ENCODE measurements around the gene STK39.

STK39 gene

GRCh38 chr2:167955264-167955906 lies 292.0 kb downstream of the STK39 start:
- no peak for DNase-seq (ENCODE audit: low read depth)

- DNase-seq (ENCODE audit: low read depth) = no peak
Measured at GRCh38 chr2:167954495-167954894, 292.9 kb downstream of the STK39 start.

DNA sequence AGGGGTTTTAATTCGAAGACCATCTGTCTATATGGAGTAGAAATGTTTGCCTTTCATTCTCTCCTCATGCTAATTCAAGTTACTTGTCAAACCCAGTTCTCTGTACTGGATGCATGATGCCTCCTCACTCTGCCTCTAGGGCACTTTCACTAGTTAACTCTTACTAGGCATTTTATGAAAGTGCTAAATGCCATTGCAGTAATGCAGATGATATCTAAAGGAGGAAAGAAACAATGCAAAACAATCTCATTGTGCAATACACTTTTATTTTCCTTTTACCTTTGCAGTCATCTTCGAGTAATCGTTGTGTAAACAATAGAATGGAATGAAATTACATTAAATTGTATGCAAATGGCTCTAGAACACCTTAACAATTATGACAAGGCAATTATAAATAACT lies 293.6 kb downstream of the STK39 start:
- no peak for DNase-seq (ENCODE audit: low read depth)

DNA sequence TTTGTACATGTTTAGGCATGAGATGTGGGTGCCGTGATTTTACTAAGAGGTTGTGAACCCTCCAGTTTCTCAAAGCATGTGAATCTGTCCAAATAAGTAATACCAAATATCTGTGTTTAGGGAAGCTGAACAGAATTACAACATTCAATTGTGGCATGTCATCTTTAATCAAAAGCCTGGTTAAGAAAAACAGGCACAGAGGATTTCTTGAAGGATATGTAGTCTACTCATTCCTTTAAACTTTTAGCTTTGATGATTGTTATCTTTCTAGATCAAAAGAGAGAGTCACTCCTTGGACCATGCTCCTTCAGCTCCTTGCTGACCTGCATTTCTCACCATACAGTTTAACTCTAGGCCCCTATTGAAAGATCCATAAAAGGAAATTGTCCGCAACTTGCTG lies 296.8 kb downstream of the STK39 start:
- no peak for DNase-seq (ENCODE audit: low read depth)

GRCh38 chr2:167946441-167946841 lies 301.0 kb downstream of the STK39 start:
- DNase-seq (ENCODE audit: low read depth) = no peak

GRCh38 chr2:167945660-167946368 lies 301.6 kb downstream of the STK39 start:
- DNase-seq (ENCODE audit: low read depth) = no peak

GRCh38 chr2:167944825-167945659 lies 302.4 kb downstream of the STK39 start:
- DNase-seq (ENCODE audit: low read depth) = no peak

DNA sequence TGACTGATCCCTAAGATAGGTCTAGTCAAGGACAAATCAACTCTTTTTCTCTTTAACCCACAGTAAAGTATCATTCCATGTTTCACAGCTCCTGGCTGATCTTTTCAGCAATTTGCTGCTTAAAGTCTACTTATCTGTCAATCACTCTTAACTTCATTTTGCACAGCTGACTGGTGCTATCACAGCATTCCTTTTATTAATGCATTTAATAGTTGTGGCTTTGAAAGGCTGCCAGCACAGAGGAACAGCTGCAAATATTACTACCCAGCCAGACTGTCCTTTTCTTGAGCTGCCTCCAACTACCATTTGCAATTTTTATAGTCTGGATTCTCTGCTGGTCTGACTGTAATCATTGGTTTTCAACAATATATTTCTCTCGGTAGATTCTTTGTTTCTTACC lies 303.5 kb downstream of the STK39 start:
- no peak for DNase-seq (ENCODE audit: low read depth)

- DNase-seq (ENCODE audit: low read depth) = no peak
Measured at GRCh38 chr2:167943368-167943767, 304.0 kb downstream of the STK39 start.

GRCh38 chr2:167942366-167943081 lies 304.9 kb downstream of the STK39 start:
- no peak for DNase-seq (ENCODE audit: low read depth)

DNA sequence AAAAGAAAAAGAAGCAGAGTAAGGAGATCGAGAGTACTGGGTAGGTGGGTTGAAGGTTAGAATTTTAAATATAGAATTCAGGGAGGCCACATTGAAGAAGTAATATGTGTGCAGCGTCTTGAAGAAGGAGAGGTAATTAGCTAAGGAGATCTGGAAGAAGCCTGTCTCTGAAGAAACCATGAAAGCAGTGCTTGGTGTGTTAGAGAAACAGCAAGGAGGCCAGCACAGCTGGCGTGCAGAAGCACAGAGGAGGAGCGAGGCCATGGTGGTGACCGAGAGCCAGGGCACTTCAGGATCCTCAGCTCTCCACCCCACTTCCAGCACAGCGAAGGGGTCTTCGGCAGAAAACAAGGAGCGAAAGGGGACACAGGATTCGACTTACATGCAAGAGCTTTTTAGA lies 305.8 kb downstream of the STK39 start:
- DNase-seq (ENCODE audit: low read depth) = no peak

- no peak for DNase-seq (ENCODE audit: low read depth)
Measured at GRCh38 chr2:167940734-167941507, 306.5 kb downstream of the STK39 start.

GRCh38 chr2:167940346-167940725 lies 307.1 kb downstream of the STK39 start:
- DNase-seq (ENCODE audit: low read depth) = no peak

- no peak for DNase-seq (ENCODE audit: low read depth)
Measured at GRCh38 chr2:167939514-167940345, 307.7 kb downstream of the STK39 start.

GRCh38 chr2:167937403-167937802 lies 310.0 kb downstream of the STK39 start:
- DNase-seq (ENCODE audit: low read depth) = no peak

DNA sequence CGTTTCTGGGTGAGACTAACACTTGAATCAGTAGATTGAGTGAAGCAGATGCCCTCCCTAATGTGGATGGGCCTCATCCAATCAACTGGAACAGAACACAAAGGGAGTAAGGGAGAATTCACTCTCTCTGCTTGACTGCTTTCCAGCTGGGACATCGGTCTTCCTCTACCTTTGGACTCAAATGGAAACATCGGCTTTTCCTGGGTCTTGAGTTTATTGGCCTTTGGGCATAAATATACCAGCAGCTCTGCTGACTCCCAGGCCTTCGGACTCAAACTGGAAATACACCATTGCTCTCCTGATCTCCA lies 311.6 kb downstream of the STK39 start:
- no peak for DNase-seq (ENCODE audit: low read depth)

DNA sequence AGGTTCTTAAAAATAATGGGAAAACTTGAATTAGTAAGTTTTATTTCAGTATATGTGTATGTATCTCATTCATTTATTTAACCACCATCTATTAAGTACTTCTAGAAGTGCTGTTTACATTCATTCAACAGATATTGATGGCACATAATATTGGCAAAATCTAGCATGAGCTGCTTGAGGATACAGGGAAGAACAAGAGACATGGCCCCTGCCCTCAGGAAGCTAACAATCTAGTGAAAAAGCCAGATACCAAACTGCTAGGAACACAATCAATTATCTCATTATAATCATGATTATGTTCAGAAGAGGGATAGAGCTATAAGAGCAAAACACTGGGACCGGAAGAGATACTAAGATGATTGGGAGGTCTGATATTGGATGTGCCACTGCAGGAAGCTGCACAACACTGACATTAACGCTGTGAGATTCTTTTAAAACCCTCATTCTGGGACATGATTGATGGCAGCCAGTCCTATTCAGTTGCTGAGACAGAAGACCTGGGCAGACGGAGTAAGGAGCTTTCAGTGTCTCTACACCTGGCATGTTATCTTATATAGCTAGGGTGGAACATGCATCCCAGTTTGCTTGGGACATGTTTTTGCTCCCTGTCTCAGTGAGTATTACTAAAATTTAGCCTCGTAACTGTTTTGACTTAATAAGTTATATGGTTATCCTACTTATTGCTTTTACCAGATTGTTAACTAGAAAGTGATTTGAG lies 314.1 kb downstream of the STK39 start:
- no peak for DNase-seq (ENCODE audit: low read depth)

DNA sequence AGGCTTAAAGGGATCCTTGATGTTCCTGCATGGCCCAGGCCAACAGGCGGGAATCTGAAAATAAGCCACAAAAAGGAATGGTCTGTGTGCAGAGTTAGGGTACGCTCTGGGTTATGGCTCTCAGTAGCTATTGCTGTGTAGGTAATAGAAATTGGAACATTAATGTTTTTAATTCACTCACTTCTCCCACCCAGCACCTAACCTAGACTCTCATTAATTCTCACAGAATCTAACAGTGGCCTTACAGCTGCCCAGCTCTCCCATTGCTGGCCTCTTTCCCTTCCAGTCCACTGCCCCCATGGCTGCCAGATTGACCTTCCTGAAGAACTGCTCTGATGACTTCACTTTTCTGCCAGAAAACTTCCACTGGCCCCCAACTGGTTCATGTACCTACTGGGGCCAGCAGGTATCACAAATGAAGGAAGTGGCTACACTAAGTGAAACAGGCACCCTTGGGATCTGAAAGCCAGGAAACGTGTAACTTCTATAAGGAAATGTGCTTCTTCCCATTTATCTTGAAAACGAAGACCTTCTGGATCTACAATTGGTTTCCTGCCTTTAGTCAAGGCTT lies 315.2 kb downstream of the STK39 start:
- no peak for DNase-seq (ENCODE audit: low read depth)

DNA sequence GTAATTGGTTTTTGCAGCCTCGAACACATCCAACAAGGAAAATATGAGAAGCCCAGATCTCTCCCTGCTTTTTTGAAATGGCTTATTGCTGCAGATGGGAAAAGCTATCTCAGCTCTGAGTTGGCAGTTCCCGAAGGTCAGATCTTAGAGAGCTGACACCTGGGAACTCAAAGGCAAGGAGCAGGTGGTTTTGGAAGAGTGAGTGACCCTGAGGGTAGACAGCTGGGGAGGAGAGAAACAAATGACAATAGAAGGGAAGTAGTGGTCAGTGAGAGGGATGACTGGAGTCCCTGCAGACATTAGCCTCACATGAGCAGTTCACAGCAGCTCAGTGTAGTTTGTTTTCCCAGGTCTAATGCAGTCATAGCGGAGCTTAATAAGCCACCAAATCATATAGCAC lies 317.9 kb downstream of the STK39 start:
- DNase-seq (ENCODE audit: low read depth) = no peak

- DNase-seq (ENCODE audit: low read depth) = no peak
Measured at GRCh38 chr2:167928434-167928833, 319.0 kb downstream of the STK39 start.

Measured in activated T-cell treated with anti-CD3 and anti-CD28 coated beads for 24 hours (primary cell).